ENCODE results near the gene CCDC83. TPM values are rescaled to one million over a fixed set of nuclear protein-coding genes. Genes with fewer than 3 reads are reported as not detected.

The CCDC83 gene
- total RNA-seq, 1 experiment from 2014 or later: not detected

GRCh38 chr11:85914425-85914824 lies 59.2 kb downstream of the CCDC83 start:
- no peaks in the 10 kb centered on the region for H3K9me3 ChIP-seq (ENCODE audit: insufficient read depth, low read depth)
- H3K4me1 ChIP-seq (replicated peaks; ENCODE audit: insufficient read depth): no peaks in the 10 kb centered on the region
- BruUV-seq (replicated peaks): no TSS peak
- H3K27me3 ChIP-seq (ENCODE audit: insufficient read depth, low read depth): no peaks in the 10 kb centered on the region
- no peaks in the 10 kb centered on the region for H3K36me3 ChIP-seq (ENCODE audit: low read depth)
- H3K4me2 ChIP-seq: no peak overlapping the region
- POLR2A ChIA-PET (ENCODE audit: unreplicated experiment): no interaction called here
- no peak overlapping the region for H3K27ac ChIP-seq
- no peak overlapping the region for H2AFZ ChIP-seq
- TF ChIP-seq EZH2 (IDR thresholded peaks at IDR 0.05; ENCODE audit: low read depth) (no peak), CTCF (conservative IDR thresholded peaks at IDR 0.05) (no peak)
- no peaks in the 10 kb centered on the region; the same call in 1 of the 2 replicates for H3K9me2 ChIP-seq (ENCODE audit: insufficient read depth)
- no peak for DNase-seq
- intact Hi-C loops (cut with micrococcal nuclease; ENCODE audit: unreplicated experiment): no loop called here
- no peak overlapping the region for H3K4me3 ChIP-seq
- CTCF ChIA-PET: no interaction called here
- no peaks in the 10 kb centered on the region for H4K20me1 ChIP-seq (ENCODE audit: insufficient read depth)
- H3K79me2 ChIP-seq (ENCODE audit: low read depth): no peaks in the 10 kb centered on the region
- no peaks in the 10 kb centered on the region for H3F3A ChIP-seq (ENCODE audit: insufficient read depth, low read depth)

GRCh38 chr11:85918910-85919794 lies 64.0 kb downstream of the CCDC83 start:
- H3K9me2 ChIP-seq (ENCODE audit: insufficient read depth): no peaks in the 10 kb centered on the region; the same call in 1 of the 2 replicates
- CTCF ChIA-PET: no interaction called here
- no peak overlapping the region for H3K4me3 ChIP-seq
- POLR2A ChIA-PET (ENCODE audit: unreplicated experiment): no interaction called here
- DNase-seq: no peak
- no peak overlapping the region for H3K4me2 ChIP-seq
- H3K9me3 ChIP-seq (ENCODE audit: insufficient read depth, low read depth): no peaks in the 10 kb centered on the region
- no peak overlapping the region for H2AFZ ChIP-seq
- no peaks in the 10 kb centered on the region for H3F3A ChIP-seq (ENCODE audit: insufficient read depth, low read depth)
- H4K20me1 ChIP-seq (ENCODE audit: insufficient read depth): no peaks in the 10 kb centered on the region
- H3K79me2 ChIP-seq (ENCODE audit: low read depth): no peaks in the 10 kb centered on the region
- no peaks in the 10 kb centered on the region for H3K36me3 ChIP-seq (ENCODE audit: low read depth)
- intact Hi-C loops (cut with micrococcal nuclease; ENCODE audit: unreplicated experiment): no loop called here
- H3K4me1 ChIP-seq (replicated peaks; ENCODE audit: insufficient read depth): no peaks in the 10 kb centered on the region
- no peaks in the 10 kb centered on the region for H3K27me3 ChIP-seq (ENCODE audit: insufficient read depth, low read depth)
- H3K27ac ChIP-seq: no peak overlapping the region
- no TSS peak for BruUV-seq (replicated peaks)
- no peak for TF ChIP-seq EZH2 (IDR thresholded peaks at IDR 0.05; ENCODE audit: low read depth)

GRCh38 chr11:85922367-85922766 lies 67.2 kb downstream of the CCDC83 start:
- H3K79me2 ChIP-seq (ENCODE audit: low read depth): no peaks in the 10 kb centered on the region
- ChIA-PET CTCF (interaction anchor here (0.6 kb wide), 1 partner anchor 700 kb away, joined by 5 read pairs; no protein-coding TSS in a partner anchor), POLR2A (ENCODE audit: unreplicated experiment) (no interaction called here)
- H3K27me3 ChIP-seq (ENCODE audit: insufficient read depth, low read depth): no peaks in the 10 kb centered on the region
- no peak overlapping the region for H3K4me2 ChIP-seq
- no peaks in the 10 kb centered on the region for H3F3A ChIP-seq (ENCODE audit: insufficient read depth, low read depth)
- intact Hi-C loops (cut with micrococcal nuclease; ENCODE audit: unreplicated experiment): no loop called here
- no peaks in the 10 kb centered on the region; the same call in 1 of the 2 replicates for H3K9me2 ChIP-seq (ENCODE audit: insufficient read depth)
- no peak for DNase-seq
- TF ChIP-seq EZH2 (IDR thresholded peaks at IDR 0.05; ENCODE audit: low read depth) (no peak), CTCF (conservative IDR thresholded peaks at IDR 0.05) (no peak)
- no peaks in the 10 kb centered on the region for H3K9me3 ChIP-seq (ENCODE audit: insufficient read depth, low read depth)
- BruUV-seq (replicated peaks): no TSS peak
- no peaks in the 10 kb centered on the region for H3K4me1 ChIP-seq (replicated peaks; ENCODE audit: insufficient read depth)
- H3K4me3 ChIP-seq: no peak overlapping the region
- H2AFZ ChIP-seq: no peak overlapping the region
- no peaks in the 10 kb centered on the region for H4K20me1 ChIP-seq (ENCODE audit: insufficient read depth)
- H3K36me3 ChIP-seq (ENCODE audit: low read depth): no peaks in the 10 kb centered on the region
- no peak overlapping the region for H3K27ac ChIP-seq

Data from PC-9 (cell line).